GM21723 (cell line): ENCODE measurements around the gene ATRNL1.
"Not testable (repeated sequence)": the region's sequence is repeated elsewhere in the genome, so short reads cannot be mapped to it uniquely, and the experiment has no call there.

ENCODE experiments used
- ATAC-seq: cut with Tn5 transposase; IDR thresholded peaks from one replicate; pipeline ENCODE4 v1.9.1; 2021; ENCODE audit warnings: mild to moderate bottlenecking, moderate library complexity; ENCODE audit not compliant: unreplicated experiment

ATRNL1 gene

GRCh38 chr10:115209133-115209532, 116.0 kb downstream of the ATRNL1 start:
- ATAC-seq = peak; percentile 86

GRCh38 chr10:115214829-115215228, 121.7 kb downstream of the ATRNL1 start:
- no peak for ATAC-seq

DNA sequence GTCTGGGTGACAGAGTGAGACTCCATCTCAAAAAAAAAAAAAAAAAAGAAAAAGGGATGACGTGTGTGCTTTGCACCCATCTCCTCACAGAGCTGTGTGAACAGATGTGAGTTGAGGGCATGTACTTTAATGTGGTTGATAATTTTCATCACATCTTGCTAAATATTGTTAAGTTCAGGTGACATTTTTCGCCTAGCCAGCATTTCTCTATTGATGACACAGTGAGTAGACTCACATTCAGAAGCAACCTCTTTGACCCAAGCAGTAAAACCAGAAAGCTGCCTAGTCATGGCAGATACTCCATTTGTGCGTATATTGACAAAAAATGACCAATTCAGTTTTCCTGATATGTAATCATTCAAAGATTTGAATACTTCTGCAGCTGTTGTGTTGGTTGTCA, 126.0 kb downstream of the ATRNL1 start:
- ATAC-seq = no peak

DNA sequence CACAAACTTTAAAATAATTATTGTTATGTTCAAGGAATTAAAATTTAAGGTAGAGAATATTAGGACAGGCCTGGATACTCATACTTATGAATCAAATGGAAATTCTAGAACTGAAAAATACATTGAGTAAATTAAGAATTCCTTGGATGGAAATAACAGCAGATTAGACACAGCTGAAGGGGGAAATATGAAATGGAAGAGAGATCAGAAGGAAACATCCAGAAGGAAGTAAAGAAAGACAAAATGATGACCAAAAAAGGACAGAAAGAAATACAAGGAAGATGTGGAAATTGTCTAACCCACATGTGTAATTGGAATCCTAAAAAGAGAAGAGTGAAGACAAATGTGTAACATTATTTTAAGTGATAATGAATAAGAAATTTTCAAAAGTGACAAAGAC, 128.9 kb downstream of the ATRNL1 start:
- no peak for ATAC-seq

DNA sequence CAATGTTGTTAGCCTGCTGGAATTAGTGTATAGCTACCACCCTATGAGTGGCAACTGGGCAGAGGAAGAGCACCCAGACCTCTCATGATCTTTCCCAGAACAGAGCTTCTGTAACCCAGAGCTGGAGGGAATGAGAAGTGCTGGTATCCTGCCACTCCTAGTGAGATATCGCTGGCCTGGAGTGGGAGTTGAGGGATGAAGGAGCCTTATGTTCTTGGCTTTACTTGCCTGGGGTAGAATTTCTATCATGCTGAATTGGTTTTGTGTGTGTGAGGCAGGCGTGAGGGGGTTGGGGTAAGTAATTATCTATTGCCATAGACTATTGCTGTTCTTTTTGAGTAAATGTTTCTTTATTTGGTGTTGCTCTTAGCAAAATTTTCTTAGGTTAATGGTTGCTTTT, 146.6 kb downstream of the ATRNL1 start:
- ATAC-seq = no peak

DNA sequence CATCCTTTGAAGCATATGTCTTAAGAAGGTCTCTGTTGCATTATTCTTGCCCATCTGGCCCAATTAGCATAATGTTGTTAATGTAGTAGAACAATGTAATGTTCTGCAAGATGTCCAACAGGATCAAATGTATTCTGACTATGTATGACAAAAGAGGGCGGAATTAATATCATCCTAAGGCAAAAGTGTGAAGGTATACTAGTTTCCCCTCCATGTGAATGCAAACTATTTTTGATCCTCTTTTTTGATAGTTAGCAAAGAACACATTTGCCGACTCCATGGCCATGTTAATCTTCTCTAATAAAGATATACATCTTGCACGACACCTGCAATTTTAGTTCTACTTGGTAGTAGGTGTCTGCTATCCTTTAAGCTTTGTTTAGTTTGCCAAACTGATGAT, 157.6 kb downstream of the ATRNL1 start:
- no peak for ATAC-seq

GRCh38 chr10:115253765-115254164, 160.6 kb downstream of the ATRNL1 start:
- not testable (repeated sequence) for ATAC-seq

DNA sequence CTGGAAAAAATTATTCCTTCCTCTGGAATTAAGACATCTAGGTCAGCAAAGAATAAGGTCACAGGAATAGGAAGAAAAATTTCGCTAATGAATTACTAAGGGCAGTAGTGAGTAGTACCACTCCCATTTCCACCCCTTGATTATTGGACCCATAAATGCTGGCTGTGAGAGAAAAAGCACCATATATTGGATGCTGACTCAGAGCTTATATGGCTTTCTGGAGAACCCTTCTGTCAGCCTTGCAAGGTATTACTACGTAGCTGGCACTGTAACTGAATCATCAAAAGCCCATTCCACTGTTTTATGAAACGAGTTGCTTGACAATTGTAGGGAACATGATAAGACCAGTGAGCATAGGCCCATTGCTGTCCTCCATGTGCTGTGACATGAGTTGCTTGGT, 179.3 kb downstream of the ATRNL1 start:
- ATAC-seq = no peak

DNA sequence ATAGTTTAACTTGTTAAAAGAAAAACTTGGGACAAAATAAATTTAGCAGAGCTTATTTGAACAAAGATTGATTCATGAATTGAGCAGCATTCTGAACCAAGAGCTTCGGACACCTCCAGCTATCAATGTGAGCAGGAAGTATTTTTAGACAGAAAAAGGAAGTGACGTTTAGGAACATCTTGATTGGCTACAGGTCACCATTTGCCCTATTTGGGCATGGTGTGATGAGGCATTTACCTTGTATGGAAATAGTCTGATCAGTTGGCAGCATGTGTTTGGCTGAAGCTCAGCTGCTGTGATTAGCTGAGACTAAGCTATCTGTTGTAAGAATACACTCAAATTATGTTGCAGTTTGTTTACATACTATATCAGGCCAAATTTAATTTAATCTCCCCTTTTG, 185.1 kb downstream of the ATRNL1 start:
- ATAC-seq = no peak

- no peak for ATAC-seq
Measured at GRCh38 chr10:115295213-115295805, 202.1 kb downstream of the ATRNL1 start.

DNA sequence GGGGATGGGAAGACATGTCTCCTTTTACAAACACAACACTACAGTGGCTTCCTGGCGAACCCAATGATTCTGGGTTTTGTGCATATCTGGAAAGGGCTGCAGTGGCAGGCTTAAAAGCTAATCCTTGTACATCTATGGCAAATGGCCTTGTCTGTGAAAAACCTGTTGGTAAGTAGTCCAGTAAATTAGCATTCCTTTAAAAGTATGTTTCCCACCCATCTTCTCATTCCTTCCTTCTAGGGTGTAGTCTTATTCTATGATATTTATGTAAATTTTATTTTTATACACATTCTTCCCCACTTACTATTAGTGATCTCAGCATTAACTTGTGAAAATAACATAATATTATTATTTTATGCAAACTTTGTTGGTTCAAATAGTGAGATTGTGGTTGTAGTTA, 206.9 kb downstream of the ATRNL1 start:
- no peak for ATAC-seq

DNA sequence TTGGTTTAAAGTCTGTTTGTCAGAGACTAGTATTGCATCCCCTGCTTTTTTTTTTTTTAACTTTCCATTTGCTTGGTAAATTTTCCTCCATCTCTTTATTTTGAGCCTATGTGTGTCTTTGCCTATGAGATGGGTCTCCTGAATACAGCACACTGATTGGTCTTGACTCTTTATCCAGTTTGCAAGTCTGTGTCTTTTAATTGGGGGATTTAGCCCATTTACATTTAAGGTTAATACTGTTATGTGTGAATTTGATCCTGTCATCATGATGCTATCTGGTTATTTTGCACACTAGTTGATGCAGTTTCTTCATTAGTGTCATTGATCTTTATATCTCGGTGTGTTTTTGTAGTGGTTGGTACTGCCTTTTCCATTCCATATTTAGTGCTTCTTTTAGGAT, 226.5 kb downstream of the ATRNL1 start:
- not testable (repeated sequence) for ATAC-seq

- peak; percentile 56 for ATAC-seq
Measured at GRCh38 chr10:115321360-115321759, 228.2 kb downstream of the ATRNL1 start.

DNA sequence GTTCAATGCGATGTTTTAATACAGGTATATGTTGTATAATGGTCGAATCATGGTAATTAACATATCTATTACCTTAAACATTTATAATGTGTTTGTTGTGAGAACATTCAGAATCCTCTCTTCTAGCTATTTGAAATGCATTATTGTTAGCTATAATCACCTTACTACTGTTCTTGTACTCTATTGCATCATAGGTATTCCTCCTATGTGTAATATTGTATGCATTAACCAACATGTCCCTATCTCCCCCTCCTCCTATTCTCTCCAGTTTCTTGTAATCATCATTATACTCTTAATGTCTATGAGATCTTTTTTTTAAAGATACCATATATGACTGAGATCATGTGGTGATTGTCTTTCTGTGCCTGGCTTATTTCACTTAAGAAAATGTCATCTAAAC, 235.2 kb downstream of the ATRNL1 start:
- ATAC-seq = no peak

GRCh38 chr10:115335366-115335765, 242.2 kb downstream of the ATRNL1 start:
- no peak for ATAC-seq

- peak; percentile 91 for ATAC-seq
Measured at GRCh38 chr10:115355162-115355760, 262.1 kb downstream of the ATRNL1 start.

DNA sequence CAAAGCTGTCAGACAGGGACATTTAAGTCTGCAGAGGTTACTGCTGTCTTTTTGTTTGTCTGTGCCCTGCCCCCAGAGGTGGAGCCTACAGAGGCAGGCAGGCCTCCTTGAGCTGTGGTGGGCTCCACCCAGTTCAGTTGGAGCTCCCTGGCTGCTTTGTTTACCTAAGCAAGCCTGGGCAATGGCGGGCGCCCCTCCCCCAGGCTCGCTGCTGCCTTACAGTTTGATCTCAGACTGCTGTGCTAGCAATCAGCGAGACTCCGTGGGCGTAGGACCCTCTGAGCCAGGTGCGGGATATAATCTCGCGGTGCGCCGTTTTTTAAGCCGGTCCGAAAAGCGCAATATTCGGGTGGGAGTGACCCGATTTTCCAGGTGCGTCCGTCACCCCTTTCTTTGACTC, 274.8 kb downstream of the ATRNL1 start:
- not testable (repeated sequence) for ATAC-seq

- no peak for ATAC-seq
Measured at GRCh38 chr10:115379064-115379463, 285.9 kb downstream of the ATRNL1 start.

DNA sequence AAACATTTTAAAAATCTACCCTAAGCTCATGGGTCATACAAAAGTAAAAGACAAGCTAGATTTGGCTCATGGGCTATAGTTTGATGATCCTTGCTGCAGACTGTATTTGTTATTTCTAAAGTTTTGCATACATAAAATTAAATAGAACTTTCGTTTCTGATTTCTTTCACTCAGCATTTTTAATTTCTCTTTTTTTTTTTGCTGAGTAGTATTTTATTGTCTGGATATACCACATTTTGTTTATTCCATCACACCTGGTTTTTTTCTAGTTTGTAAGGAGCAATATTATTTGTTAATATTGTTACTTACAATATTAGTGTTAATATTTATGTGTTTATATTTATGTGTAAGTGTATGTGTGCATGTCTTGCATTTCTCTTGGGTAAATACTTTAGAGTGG, 291.5 kb downstream of the ATRNL1 start:
- no peak for ATAC-seq

GRCh38 chr10:115390607-115391006, 297.4 kb downstream of the ATRNL1 start:
- ATAC-seq = no peak

GRCh38 chr10:115398026-115398425, 304.9 kb downstream of the ATRNL1 start:
- ATAC-seq = no peak

DNA sequence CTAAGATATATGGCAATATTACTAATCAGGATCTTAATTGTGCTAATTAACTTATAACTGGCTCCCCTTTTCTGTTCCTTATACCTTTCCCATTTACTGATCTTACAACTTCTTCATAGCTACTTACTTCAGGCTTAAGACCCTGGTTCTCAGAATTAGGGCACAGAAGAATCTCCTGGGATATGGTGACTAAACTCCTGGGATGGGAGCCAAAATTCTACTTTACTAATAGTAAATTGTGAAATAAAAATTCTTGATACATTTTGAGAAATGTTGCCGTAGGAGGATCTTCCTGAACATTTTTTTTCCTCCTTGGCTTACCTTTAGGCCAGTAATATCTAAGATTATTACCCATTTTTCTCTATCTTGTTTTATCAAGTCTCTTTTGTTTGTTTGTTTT, 309.5 kb downstream of the ATRNL1 start:
- ATAC-seq = no peak

- ATAC-seq = not testable (repeated sequence)
Measured at GRCh38 chr10:115405838-115406237, 312.7 kb downstream of the ATRNL1 start.
